Liver (tissue), 9 donors: ENCODE results near the gene DERL2. TPM values are rescaled to one million over a fixed set of nuclear protein-coding genes. Genes with fewer than 3 reads are reported as not detected.
A peak's percentile ranks its signal among the peaks of the same experiment; 100 is the strongest.

Experiments
- DNase-seq: peaks from one replicate; pipeline ENCODE4 v3.0.0-alpha.2; 2017; ENCODE audit warnings: low spot score
- H3K27ac ChIP-seq, 2 donors: one replicate each; pipeline ENCODE4 v1.7.0; 2013; ENCODE audit warnings: inconsistent platforms in 2 of 2, low read length in 2 of 2, control low read depth in 1 of 2, low read depth in 1 of 2, mild to moderate bottlenecking in 1 of 2
- H3K27me3 ChIP-seq, 4 donors: one replicate each; pipeline versions ENCODE4 v1.6.1 to v1.7.0; 2013; ENCODE audit warnings: low read length in 3 of 4, inconsistent platforms in 1 of 4, mild to moderate bottlenecking in 1 of 4, moderate library complexity in 1 of 4; ENCODE audit not compliant: control insufficient read depth in 4 of 4, insufficient read depth in 4 of 4
- H3K36me3 ChIP-seq, 4 donors: one replicate each; pipeline versions ENCODE4 v1.6.1 to v1.7.0; 2013; ENCODE audit warnings: low read length in 3 of 4, mild to moderate bottlenecking in 3 of 4, low read depth in 1 of 4, moderate library complexity in 1 of 4; ENCODE audit not compliant: control insufficient read depth in 4 of 4, insufficient read depth in 3 of 4
- H3K4me1 ChIP-seq, 4 donors: one replicate each; pipeline versions ENCODE4 v1.6.1 to v1.7.0; 2013; ENCODE audit warnings: low read length in 3 of 4, mild to moderate bottlenecking in 3 of 4, moderate library complexity in 1 of 4; ENCODE audit not compliant: control insufficient read depth in 4 of 4, insufficient read depth in 4 of 4
- H3K4me3 ChIP-seq, 3 donors: one replicate each; pipeline versions ENCODE4 v1.6.1 to v1.7.0; 2013; ENCODE audit warnings: low read length in 3 of 3, control low read depth in 1 of 3, low read depth in 1 of 3, mild to moderate bottlenecking in 1 of 3
- H3K9ac ChIP-seq, 2 donors: one replicate each; pipeline ENCODE4 v1.7.0; 2013; ENCODE audit warnings: low read length in 2 of 2, mild to moderate bottlenecking in 2 of 2, moderate library complexity in 2 of 2, control low read depth in 1 of 2, low read depth in 1 of 2
- H3K9me3 ChIP-seq, 4 donors: one replicate each; pipeline versions ENCODE4 v1.6.1 to v1.7.0; 2013; ENCODE audit warnings: low read length in 3 of 4; ENCODE audit not compliant: control insufficient read depth in 4 of 4
- ATF3 ChIP-seq: IDR thresholded peaks from 2 replicates; pipeline ENCODE4 v1.6.1; 2016; ENCODE audit warnings: antibody characterized with exemption
- CTCF ChIP-seq: fragments of 150-350 bp; IDR thresholded peaks from 2 replicates; pipeline ENCODE4 v1.5.1; 2017; ENCODE audit warnings: improper control_type of control experiment, low read depth, low read length; ENCODE audit not compliant: missing input control
- EGR1 ChIP-seq, 2 donors: IDR thresholded peaks; 2 replicates each; pipeline ENCODE4 v1.6.1; 2016 to 2018; ENCODE audit warnings: antibody characterized with exemption in 2 of 2, low read depth in 2 of 2
- FOXA1 ChIP-seq: IDR thresholded peaks from 2 replicates; pipeline ENCODE4 v1.6.1; 2016; ENCODE audit warnings: antibody characterized with exemption
- FOXA2 ChIP-seq: IDR thresholded peaks from 2 replicates; pipeline ENCODE4 v1.6.1; 2016; ENCODE audit warnings: antibody characterized with exemption
- GABPA ChIP-seq, 2 donors: IDR thresholded peaks in 1 of 2; conservative IDR thresholded peaks in 1 of 2; 2 replicates each; pipeline ENCODE4 v1.6.1; 2016; ENCODE audit warnings: antibody characterized with exemption in 2 of 2, mild to moderate bottlenecking in 1 of 2, moderate library complexity in 1 of 2
- HNF4A ChIP-seq, 2 donors: conservative IDR thresholded peaks; 2 replicates each; pipeline ENCODE4 v1.6.1; 2016; ENCODE audit warnings: antibody characterized with exemption in 2 of 2, mild to moderate bottlenecking in 2 of 2
- HNF4G ChIP-seq: IDR thresholded peaks from 2 replicates; pipeline ENCODE4 v1.6.1; 2016; ENCODE audit warnings: antibody characterized with exemption
- JUND ChIP-seq, 2 donors: IDR thresholded peaks; 2 replicates each; pipeline ENCODE4 v1.6.1; 2016; ENCODE audit warnings: antibody characterized with exemption in 2 of 2
- MAX ChIP-seq: IDR thresholded peaks from 2 replicates; pipeline ENCODE4 v1.6.1; 2016; ENCODE audit warnings: antibody characterized with exemption
- NR2F2 ChIP-seq: IDR thresholded peaks from 2 replicates; pipeline ENCODE4 v1.6.1; 2016; ENCODE audit warnings: antibody characterized with exemption
- RAD21 ChIP-seq, 2 donors: IDR thresholded peaks; 2 replicates each; pipeline ENCODE4 v1.6.1; 2016; ENCODE audit warnings: antibody characterized with exemption in 2 of 2, mild to moderate bottlenecking in 2 of 2
- RXRA ChIP-seq, 2 donors: IDR thresholded peaks; 2 replicates each; pipeline ENCODE4 v1.6.1; 2017 to 2018; ENCODE audit warnings: antibody characterized with exemption in 2 of 2, mild to moderate bottlenecking in 1 of 2
- SP1 ChIP-seq: IDR thresholded peaks from 2 replicates; pipeline ENCODE4 v1.6.1; 2018; ENCODE audit warnings: antibody characterized with exemption, mild to moderate bottlenecking
- TAF1 ChIP-seq: conservative IDR thresholded peaks from 2 replicates; pipeline ENCODE4 v1.6.1; 2016; ENCODE audit warnings: antibody characterized with exemption, mild to moderate bottlenecking
- YY1 ChIP-seq: IDR thresholded peaks from 2 replicates; pipeline ENCODE4 v1.6.1; 2016; ENCODE audit warnings: antibody characterized with exemption, mild to moderate bottlenecking
- ZBTB33 ChIP-seq: IDR thresholded peaks from 2 replicates; pipeline ENCODE4 v1.6.1; 2016; ENCODE audit warnings: antibody characterized with exemption
- WGBS: extraction: QIAGEN DNeasy Blood & Tissue Kit; methylation state at CpG from one replicate; pipeline ENCODE4 v1.1.7; 2013; 5-methylcytosine and 5-hydroxymethylcytosine counted together
- polyA plus RNA-seq, 2 donors: library from polyadenylated mRNA; stranded (reverse) in 1 of 2; unstranded in 1 of 2; fragments of 200-250 nt in 1 of 2; fragments of >200 nt in 1 of 2; fragmentation: Nextera tagmentation in 1 of 2; extraction: Ambion mirVana in 1 of 2; gene quantifications; one replicate each; pipeline versions ENCODE4 v1.2.1 to v1.2.3, GENCODE V29; 2013 to 2015
- total RNA-seq, 2 donors: library from RNA; depleted of rRNA; stranded (reverse); fragments of >200 nt; gene quantifications; one replicate each; pipeline ENCODE4 v1.2.3, GENCODE V29; 2014
- TF ChIP-seq, protein P1 (sequence below): IDR thresholded peaks from 2 replicates; pipeline ENCODE4 v1.6.1; 2016; ENCODE audit warnings: antibody characterized with exemption, mild to moderate bottlenecking
- donor health status: healthy.
- donor health status: healthy.
- donor health status: healthy.
- donor health status: healthy.
- donor health status: healthy.

The DERL2 gene
- total and polyA plus RNA-seq, 4 donors: 35.8 to 75.3 (median 45.9) TPM

DNA sequence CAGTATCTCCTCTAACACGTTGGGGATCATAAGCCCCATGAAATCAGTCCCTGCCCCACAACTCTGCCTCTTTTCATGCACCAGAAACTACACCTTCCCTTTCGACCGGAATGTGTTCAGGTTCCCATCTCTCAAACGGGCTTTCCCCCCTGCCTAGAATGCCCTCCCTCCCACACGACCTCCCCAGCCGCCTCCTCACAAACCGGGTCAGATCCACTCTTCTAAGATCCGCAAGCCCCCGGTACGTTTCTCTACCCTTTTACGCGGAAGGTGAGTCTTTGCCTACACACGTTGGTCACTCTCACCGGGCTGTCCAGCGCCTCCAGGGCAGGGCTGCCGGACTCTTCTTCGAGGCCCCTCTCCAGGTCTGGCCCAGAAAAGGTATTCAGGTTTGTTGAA lies 17.9 kb downstream of the DERL2 start:
- no peaks in the 10 kb centered on the region for H3K9me3 ChIP-seq
- WGBS: under 1% methylated on average over 17 of the region's 17 CpGs
- H3K27me3 ChIP-seq: no peaks in the 10 kb centered on the region
- peak overlapping the region; percentile 72 to 77 for H3K27ac ChIP-seq
- H3K4me3 ChIP-seq: peak overlapping the region; percentile 89 to 98 (median 93)
- TF ChIP-seq TAF1: no peak
- TF ChIP-seq FOXA1: no peak
- TF ChIP-seq HNF4G: no peak
- no peak for TF ChIP-seq NR2F2
- no peak for TF ChIP-seq RAD21 (IDR thresholded peaks at IDR 0.05)
- TF ChIP-seq, protein P1, sequence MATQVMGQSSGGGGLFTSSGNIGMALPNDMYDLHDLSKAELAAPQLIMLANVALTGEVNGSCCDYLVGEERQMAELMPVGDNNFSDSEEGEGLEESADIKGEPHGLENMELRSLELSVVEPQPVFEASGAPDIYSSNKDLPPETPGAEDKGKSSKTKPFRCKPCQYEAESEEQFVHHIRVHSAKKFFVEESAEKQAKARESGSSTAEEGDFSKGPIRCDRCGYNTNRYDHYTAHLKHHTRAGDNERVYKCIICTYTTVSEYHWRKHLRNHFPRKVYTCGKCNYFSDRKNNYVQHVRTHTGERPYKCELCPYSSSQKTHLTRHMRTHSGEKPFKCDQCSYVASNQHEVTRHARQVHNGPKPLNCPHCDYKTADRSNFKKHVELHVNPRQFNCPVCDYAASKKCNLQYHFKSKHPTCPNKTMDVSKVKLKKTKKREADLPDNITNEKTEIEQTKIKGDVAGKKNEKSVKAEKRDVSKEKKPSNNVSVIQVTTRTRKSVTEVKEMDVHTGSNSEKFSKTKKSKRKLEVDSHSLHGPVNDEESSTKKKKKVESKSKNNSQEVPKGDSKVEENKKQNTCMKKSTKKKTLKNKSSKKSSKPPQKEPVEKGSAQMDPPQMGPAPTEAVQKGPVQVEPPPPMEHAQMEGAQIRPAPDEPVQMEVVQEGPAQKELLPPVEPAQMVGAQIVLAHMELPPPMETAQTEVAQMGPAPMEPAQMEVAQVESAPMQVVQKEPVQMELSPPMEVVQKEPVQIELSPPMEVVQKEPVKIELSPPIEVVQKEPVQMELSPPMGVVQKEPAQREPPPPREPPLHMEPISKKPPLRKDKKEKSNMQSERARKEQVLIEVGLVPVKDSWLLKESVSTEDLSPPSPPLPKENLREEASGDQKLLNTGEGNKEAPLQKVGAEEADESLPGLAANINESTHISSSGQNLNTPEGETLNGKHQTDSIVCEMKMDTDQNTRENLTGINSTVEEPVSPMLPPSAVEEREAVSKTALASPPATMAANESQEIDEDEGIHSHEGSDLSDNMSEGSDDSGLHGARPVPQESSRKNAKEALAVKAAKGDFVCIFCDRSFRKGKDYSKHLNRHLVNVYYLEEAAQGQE: no peak
- TF ChIP-seq HNF4A (conservative IDR thresholded peaks at IDR 0.05): no peak
- peak overlapping the region; percentile 8 to 49 for H3K9ac ChIP-seq
- peaks cover 7 to 45% (median 41%) of the 10 kb centered on the region in 4 donors for H3K4me1 ChIP-seq
- H3K36me3 ChIP-seq: peaks cover 0 to 8% (median 3%) of the 10 kb centered on the region in 4 donors
- no peak for DNase-seq

- H3K27me3 ChIP-seq: no peaks in the 10 kb centered on the region
- H3K4me3 ChIP-seq: peak overlapping the region; percentile 89 to 98 (median 93)
- DNase-seq: no peak
- H3K9ac ChIP-seq: peak overlapping the region in 1 of 2 donors; percentile 8
- no peak overlapping the region for H3K27ac ChIP-seq
- H3K9me3 ChIP-seq: no peaks in the 10 kb centered on the region
- 5% methylated on average over 8 of the region's 8 CpGs for WGBS
- TF ChIP-seq, protein P1: no peak
- TF ChIP-seq JUND (IDR thresholded peaks at IDR 0.05) (no peak), MAX (no peak), HNF4G (no peak), TAF1 (no peak), RAD21 (IDR thresholded peaks at IDR 0.05) (no peak), FOXA2 (no peak), YY1 (no peak), CTCF (no peak), FOXA1 (no peak), ATF3 (no peak), NR2F2 (no peak), HNF4A (conservative IDR thresholded peaks at IDR 0.05) (no peak), EGR1 (IDR thresholded peaks at IDR 0.05; ENCODE audit: low read depth in 2 of 2) (no peak), GABPA (IDR thresholded peaks at IDR 0.05 in 1 of 2, conservative IDR thresholded peaks at IDR 0.05 in 1 of 2) (no peak), SP1 (no peak), ZBTB33 (no peak), RXRA (IDR thresholded peaks at IDR 0.05) (no peak)
- H3K4me1 ChIP-seq: peaks cover 7 to 45% (median 41%) of the 10 kb centered on the region in 4 donors
- H3K36me3 ChIP-seq: peaks cover 0 to 6% (median 2%) of the 10 kb centered on the region in 4 donors
Observed at GRCh38 chr17:5467416-5467815, 18.6 kb downstream of the DERL2 start.
